Uterus (tissue), 4 donors: ENCODE measurements around the gene GREB1. TPM values are rescaled to one million over a fixed set of nuclear protein-coding genes. Genes with fewer than 3 reads are reported as not detected.

Experiments
- DNase-seq, 2 donors: peaks; one replicate each; pipeline ENCODE4 v3.0.0-alpha.2; 2019 to 2020
- H3K27ac ChIP-seq, 2 donors: fragments of 200-600 bp; sonication (generic); 1 replicate in 1 of 2; 2 replicates in 1 of 2; pipeline ENCODE4 v1.5.1; 2016 to 2018
- H3K27me3 ChIP-seq, 2 donors: fragments of 200-600 bp; sonication (generic); one replicate each; pipeline ENCODE4 v1.5.1; 2018 to 2019; ENCODE audit warnings: control low read depth in 1 of 2
- H3K36me3 ChIP-seq, 2 donors: fragments of 200-600 bp; sonication (generic); one replicate each; pipeline ENCODE4 v1.5.1; 2019; ENCODE audit warnings: control low read depth in 1 of 2
- H3K4me1 ChIP-seq, 2 donors: fragments of 200-600 bp; sonication (generic); one replicate each; pipeline ENCODE4 v1.5.1; 2018 to 2019; ENCODE audit warnings: control low read depth in 1 of 2
- H3K4me3 ChIP-seq, 2 donors: fragments of 200-600 bp; sonication (generic); 1 replicate in 1 of 2; 2 replicates in 1 of 2; pipeline ENCODE4 v1.5.1; 2018 to 2019; ENCODE audit warnings: mild to moderate bottlenecking in 1 of 2
- H3K9me3 ChIP-seq, 2 donors: fragments of 200-600 bp; sonication (generic); one replicate each; pipeline ENCODE4 v1.5.1; 2019; ENCODE audit warnings: control low read depth in 1 of 2
- POLR2A ChIP-seq, 2 donors: fragments of 450-650 bp; IDR thresholded peaks; one replicate each; pipeline ENCODE4 v1.6.1; 2016; ENCODE audit warnings: antibody characterized with exemption in 2 of 2, mild to moderate bottlenecking in 1 of 2, moderate library complexity in 1 of 2
- intact Hi-C: fragments of 100-400 bp; cut with DNase I; formaldehyde crosslinking; loops from one replicate; pipeline ENCODE4 v1.15.1; 2023; ENCODE audit warnings: low total_unique reads
- total RNA-seq, 4 donors: library from RNA; depleted of rRNA in 3 of 4; stranded (reverse); fragments of >200 nt in 3 of 4; gene quantifications; one replicate each; pipeline versions ENCODE4 v1.1.0 to v1.2.4, GENCODE V29; 2014 to 2023
- TF ChIP-seq, protein P1 (sequence below), 4 experiments: fragments of 200-600 bp in 2 of 4; fragments of 450-650 bp in 2 of 4; sonication (generic) in 2 of 4; IDR thresholded peaks; one replicate each; pipeline ENCODE4 v1.5.1; 2016 to 2019; ENCODE audit warnings: antibody characterized with exemption in 4 of 4, mild to moderate bottlenecking in 2 of 4, moderate library complexity in 1 of 4
- donor health status: DM: yes; HTN: yes; CAD: no.

Gene GREB1
- total RNA-seq, 4 donors from 2014 or later: 20.3 to 166 (median 78.8) TPM

DNA sequence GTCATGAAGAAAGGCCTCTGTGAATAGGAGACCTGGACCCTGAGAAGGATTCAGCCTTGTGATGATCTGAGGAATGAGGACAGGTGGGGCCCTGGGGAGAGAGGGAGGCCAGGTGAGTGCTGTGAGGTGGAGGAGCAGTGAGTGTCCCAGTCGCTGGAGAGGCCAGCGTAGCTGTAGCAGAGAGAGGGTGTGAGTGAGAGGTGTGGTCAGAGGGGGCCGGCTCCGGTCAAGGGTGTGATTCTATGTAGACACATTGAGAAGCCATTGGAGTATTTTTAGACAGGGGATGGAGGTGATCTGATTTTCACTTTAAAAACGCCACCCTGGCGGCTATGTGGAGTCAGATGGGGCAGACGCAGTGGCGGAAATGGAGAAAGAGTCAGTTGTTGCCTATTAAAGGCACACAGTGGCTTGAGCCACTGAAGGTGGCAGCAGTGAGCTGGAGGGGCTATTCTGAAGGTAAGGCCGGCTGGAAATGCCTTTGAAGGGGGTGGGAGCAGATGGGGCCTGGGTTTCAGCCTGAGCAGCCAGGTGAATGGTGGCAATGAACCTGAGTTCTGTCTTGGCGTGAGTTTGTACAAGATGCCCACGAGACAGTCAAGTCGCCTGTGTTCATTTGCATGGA, 55.6 kb downstream of the GREB1 start:
- intact Hi-C loops: loop anchor here (5.0 to 10.0 kb wide), 2 partner anchors 107 to 435 kb away; partner anchors contain the start of gene SLC66A3
- TF ChIP-seq POLR2A (IDR thresholded peaks at IDR 0.05): no peak
- TF ChIP-seq, protein P1, sequence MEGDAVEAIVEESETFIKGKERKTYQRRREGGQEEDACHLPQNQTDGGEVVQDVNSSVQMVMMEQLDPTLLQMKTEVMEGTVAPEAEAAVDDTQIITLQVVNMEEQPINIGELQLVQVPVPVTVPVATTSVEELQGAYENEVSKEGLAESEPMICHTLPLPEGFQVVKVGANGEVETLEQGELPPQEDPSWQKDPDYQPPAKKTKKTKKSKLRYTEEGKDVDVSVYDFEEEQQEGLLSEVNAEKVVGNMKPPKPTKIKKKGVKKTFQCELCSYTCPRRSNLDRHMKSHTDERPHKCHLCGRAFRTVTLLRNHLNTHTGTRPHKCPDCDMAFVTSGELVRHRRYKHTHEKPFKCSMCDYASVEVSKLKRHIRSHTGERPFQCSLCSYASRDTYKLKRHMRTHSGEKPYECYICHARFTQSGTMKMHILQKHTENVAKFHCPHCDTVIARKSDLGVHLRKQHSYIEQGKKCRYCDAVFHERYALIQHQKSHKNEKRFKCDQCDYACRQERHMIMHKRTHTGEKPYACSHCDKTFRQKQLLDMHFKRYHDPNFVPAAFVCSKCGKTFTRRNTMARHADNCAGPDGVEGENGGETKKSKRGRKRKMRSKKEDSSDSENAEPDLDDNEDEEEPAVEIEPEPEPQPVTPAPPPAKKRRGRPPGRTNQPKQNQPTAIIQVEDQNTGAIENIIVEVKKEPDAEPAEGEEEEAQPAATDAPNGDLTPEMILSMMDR (IDR thresholded peaks at IDR 0.05): no peak
- Histone ChIP-seq H3K36me3 (no peaks in the 10 kb centered on the region), H3K27ac (no peak overlapping the region), H3K9me3 (no peaks in the 10 kb centered on the region), H3K4me3 (no peak overlapping the region), H3K4me1 (no peaks in the 10 kb centered on the region), H3K27me3 (no peaks in the 10 kb centered on the region)
- DNase-seq: no peak

DNA sequence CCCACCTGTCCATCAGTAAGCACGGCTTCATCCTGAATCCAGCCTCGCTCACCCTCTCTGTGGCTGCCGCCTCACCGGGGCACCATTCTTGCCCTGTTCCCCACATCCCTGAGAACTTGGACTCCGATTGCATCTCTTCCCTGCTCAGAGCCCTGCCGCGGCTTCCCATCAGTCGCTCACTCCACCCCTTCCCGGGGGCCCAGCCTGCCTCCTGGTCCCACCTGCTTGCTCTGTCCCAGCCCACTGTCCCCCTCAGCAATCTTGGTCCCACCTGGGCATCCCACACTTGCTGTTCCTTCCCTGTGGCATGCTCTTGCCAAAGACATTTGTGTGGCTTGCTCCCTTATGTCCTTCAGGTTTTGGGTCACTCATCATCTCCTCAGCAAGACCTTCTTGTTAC, 56.3 kb downstream of the GREB1 start:
- Histone ChIP-seq H3K36me3 (no peaks in the 10 kb centered on the region), H3K9me3 (no peaks in the 10 kb centered on the region)
- no peak for DNase-seq

DNA sequence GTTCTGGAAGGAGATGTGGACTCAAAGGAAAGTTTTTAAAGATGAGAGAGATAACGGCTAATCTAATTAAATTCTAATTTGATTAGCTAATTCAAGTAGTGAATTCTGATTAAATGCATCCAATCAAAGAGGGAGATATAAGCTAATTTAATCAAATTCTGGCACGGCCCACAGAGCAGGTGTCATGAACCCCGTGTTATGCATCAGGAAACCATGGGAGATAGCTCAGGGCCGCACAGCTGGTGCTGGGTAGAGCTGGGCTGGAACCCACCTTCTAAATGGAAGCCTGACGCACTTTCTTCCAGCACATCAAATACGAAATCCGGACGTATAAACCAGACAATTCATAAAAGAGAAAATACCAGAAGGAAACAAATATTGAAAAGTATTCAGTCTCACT, 57.2 kb downstream of the GREB1 start:
- Histone ChIP-seq H3K4me3 (no peak overlapping the region), H3K27ac (no peak overlapping the region), H3K36me3 (no peaks in the 10 kb centered on the region), H3K27me3 (no peaks in the 10 kb centered on the region), H3K9me3 (no peaks in the 10 kb centered on the region), H3K4me1 (no peaks in the 10 kb centered on the region)
- DNase-seq: no peak
- TF ChIP-seq, protein P1 (IDR thresholded peaks at IDR 0.05): no peak
- TF ChIP-seq POLR2A (IDR thresholded peaks at IDR 0.05): no peak
- intact Hi-C loops: no loop called here

More for the DNA sequence above, 56.3 kb downstream of the GREB1 start:
- Histone ChIP-seq H3K4me1 (no peaks in the 10 kb centered on the region), H3K4me3 (no peak overlapping the region), H3K27ac (no peak overlapping the region), H3K27me3 (no peaks in the 10 kb centered on the region)
- intact Hi-C loops: no loop called here
- TF ChIP-seq POLR2A (IDR thresholded peaks at IDR 0.05): no peak
- TF ChIP-seq, protein P1 (IDR thresholded peaks at IDR 0.05): no peak

DNA sequence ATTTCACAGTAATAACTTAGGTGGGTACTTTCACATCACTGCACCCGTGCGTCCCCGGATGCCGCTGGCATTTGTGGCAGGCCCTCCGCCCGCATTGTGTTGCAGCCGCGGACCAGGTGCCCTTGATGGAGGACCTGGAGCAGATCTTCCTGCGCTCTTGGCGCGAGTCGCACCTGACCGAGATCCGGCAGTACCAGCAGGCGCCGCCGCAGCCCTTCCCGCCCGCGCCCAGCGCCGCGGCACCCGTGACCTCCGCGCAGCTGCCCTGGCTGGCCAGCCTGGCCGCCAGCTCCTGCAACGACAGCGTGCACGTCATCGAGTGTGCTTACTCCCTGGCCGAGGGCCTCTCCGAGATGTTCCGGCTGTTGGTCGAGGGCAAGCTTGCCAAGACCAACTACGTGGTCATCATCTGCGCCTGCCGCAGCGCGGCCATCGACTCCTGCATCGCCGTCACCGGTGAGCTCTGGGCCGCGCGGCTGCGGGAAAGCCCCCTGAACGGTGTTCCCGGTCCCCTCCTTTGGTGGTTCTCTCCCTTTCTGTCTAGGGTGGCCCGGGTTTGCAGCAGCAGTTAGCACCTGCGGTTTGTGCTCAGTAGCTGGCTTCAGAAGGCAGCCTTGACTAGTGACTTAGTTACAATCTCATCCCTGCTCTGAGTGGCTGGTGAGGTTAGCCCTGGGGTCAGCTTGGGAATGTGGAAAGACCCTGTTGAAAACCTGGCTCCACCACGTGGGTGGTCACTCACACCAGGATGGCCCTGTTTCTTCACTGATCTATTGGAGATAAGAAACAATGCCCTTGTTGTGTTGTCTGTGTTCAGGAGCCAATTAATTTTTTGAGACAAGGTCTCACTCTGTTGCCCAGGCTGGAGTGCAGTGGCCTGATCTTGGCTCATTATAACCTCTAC, 59.1 kb downstream of the GREB1 start:
- Histone ChIP-seq H3K27ac (no peak overlapping the region), H3K27me3 (no peaks in the 10 kb centered on the region), H3K4me1 (no peaks in the 10 kb centered on the region), H3K4me3 (no peak overlapping the region), H3K36me3 (no peaks in the 10 kb centered on the region), H3K9me3 (no peaks in the 10 kb centered on the region)
- TF ChIP-seq, protein P1 (IDR thresholded peaks at IDR 0.05): no peak
- no peak for TF ChIP-seq POLR2A (IDR thresholded peaks at IDR 0.05)
- intact Hi-C loops: no loop called here
- DNase-seq: no peak

DNA sequence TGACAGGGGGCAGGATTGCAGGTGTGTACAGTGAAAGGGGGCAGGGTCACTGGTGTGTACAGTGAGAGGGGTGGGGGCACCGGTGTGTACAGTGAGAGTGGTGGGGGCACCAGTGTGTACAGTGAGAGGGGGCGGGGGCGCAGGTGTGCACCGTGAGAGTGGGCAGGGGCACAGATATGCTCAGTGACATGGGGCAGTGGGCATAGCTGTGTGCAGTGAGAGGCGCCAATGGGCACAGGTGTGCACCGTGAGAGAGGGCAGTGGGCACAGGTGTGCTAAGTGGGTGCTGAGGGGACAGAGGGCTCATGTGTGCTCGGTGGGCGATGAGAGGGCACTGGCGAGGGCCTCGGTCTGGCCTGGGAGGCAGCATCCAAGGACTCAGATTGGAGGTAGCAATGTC, 63.0 kb downstream of the GREB1 start:
- intact Hi-C loops: no loop called here
- H3K4me1 ChIP-seq: no peaks in the 10 kb centered on the region
- no peak overlapping the region for H3K27ac ChIP-seq
- H3K4me3 ChIP-seq: no peak overlapping the region
- TF ChIP-seq POLR2A (IDR thresholded peaks at IDR 0.05): no peak
- TF ChIP-seq, protein P1 (IDR thresholded peaks at IDR 0.05): no peak
- no peaks in the 10 kb centered on the region for H3K36me3 ChIP-seq
- no peaks in the 10 kb centered on the region for H3K9me3 ChIP-seq
- no peak for DNase-seq
- no peaks in the 10 kb centered on the region for H3K27me3 ChIP-seq
